Mesothelial cell of epicardium (in vitro differentiated cells): ENCODE measurements around the gene PSMD13. TPM values are rescaled to one million over a fixed set of nuclear protein-coding genes. Genes with fewer than 3 reads are reported as not detected.
A peak's percentile ranks its signal among the peaks of the same experiment; 100 is the strongest.

Experiments used
- DNase-seq, 2 experiments: peaks; one replicate each; pipeline ENCODE4 v3.0.0; 2021; ENCODE audit warnings: low spot score in 2 of 2; ENCODE audit not compliant: unreplicated experiment in 2 of 2
- H3K27ac Mint-ChIP-seq: 2 replicates; pipeline ENCODE4 v1.8.0; 2021; ENCODE audit warnings: mixed read lengths
- H3K27me3 Mint-ChIP-seq: 2 replicates; pipeline ENCODE4 v1.8.0; 2021; ENCODE audit warnings: low read depth, mixed read lengths
- H3K36me3 Mint-ChIP-seq: 2 replicates; pipeline ENCODE4 v1.8.0; 2021; ENCODE audit warnings: mixed read lengths
- H3K4me1 Mint-ChIP-seq: 2 replicates; pipeline ENCODE4 v1.8.0; 2021; ENCODE audit warnings: mixed read lengths
- H3K4me3 Mint-ChIP-seq: 2 replicates; pipeline ENCODE4 v1.8.0; 2021; ENCODE audit warnings: mild to moderate bottlenecking, moderate library complexity, mixed read lengths
- H3K9me3 Mint-ChIP-seq: 2 replicates; pipeline ENCODE4 v1.8.0; 2021; ENCODE audit warnings: mixed read lengths
- CTCF ChIP-seq: fragments of 200-600 bp; sonication (generic); IDR thresholded peaks from one replicate; pipeline ENCODE4 v1.5.0; 2021; ENCODE audit warnings: antibody characterized with exemption; ENCODE audit not compliant: unreplicated experiment
- total RNA-seq: library from RNA; stranded (reverse); gene quantifications from 3 replicates; pipeline ENCODE4 v1.2.1, GENCODE V29; 2021

Gene PSMD13
- total RNA-seq, 1 donor from 2014 or later: 96.2 TPM

- no peak for TF ChIP-seq CTCF
- Mint-ChIP-seq H3K4me1 (no peaks in the 10 kb centered on the region), H3K36me3 (peaks cover 16% of the 10 kb centered on the region), H3K4me3 (no peak overlapping the region), H3K27me3 (no peaks in the 10 kb centered on the region), H3K27ac (no peak overlapping the region), H3K9me3 (no peaks in the 10 kb centered on the region)
- DNase-seq: no peak
Observed at GRCh38 chr11:221539-221938, 15.2 kb upstream of the PSMD13 start.

- Mint-ChIP-seq H3K4me3 (no peak overlapping the region), H3K27me3 (no peaks in the 10 kb centered on the region), H3K27ac (no peak overlapping the region), H3K36me3 (peaks cover 16% of the 10 kb centered on the region), H3K4me1 (no peaks in the 10 kb centered on the region), H3K9me3 (no peaks in the 10 kb centered on the region)
- DNase-seq: no peak
- no peak for TF ChIP-seq CTCF
Observed at GRCh38 chr11:221998-222789, 14.6 kb upstream of the PSMD13 start.

GRCh38 chr11:223026-223789 lies 13.6 kb upstream of the PSMD13 start:
- no peak overlapping the region for H3K4me3 Mint-ChIP-seq
- H3K9me3 Mint-ChIP-seq: no peaks in the 10 kb centered on the region
- H3K27ac Mint-ChIP-seq: peak overlapping the region; percentile 27
- DNase-seq: no peak
- TF ChIP-seq CTCF: no peak
- H3K36me3 Mint-ChIP-seq: peaks cover 16% of the 10 kb centered on the region
- H3K27me3 Mint-ChIP-seq: no peaks in the 10 kb centered on the region
- H3K4me1 Mint-ChIP-seq: no peaks in the 10 kb centered on the region

GRCh38 chr11:223884-224283 lies 12.9 kb upstream of the PSMD13 start:
- H3K4me3 Mint-ChIP-seq: no peak overlapping the region
- no peaks in the 10 kb centered on the region for H3K4me1 Mint-ChIP-seq
- no peak for DNase-seq
- H3K36me3 Mint-ChIP-seq: peaks cover 19% of the 10 kb centered on the region
- TF ChIP-seq CTCF: no peak
- no peaks in the 10 kb centered on the region for H3K27me3 Mint-ChIP-seq
- H3K27ac Mint-ChIP-seq: no peak overlapping the region
- no peaks in the 10 kb centered on the region for H3K9me3 Mint-ChIP-seq

- no peaks in the 10 kb centered on the region for H3K27me3 Mint-ChIP-seq
- peaks cover 17% of the 10 kb centered on the region for H3K36me3 Mint-ChIP-seq
- H3K27ac Mint-ChIP-seq: no peak overlapping the region
- no peak overlapping the region for H3K4me3 Mint-ChIP-seq
- no peak for DNase-seq
- no peaks in the 10 kb centered on the region for H3K9me3 Mint-ChIP-seq
- no peaks in the 10 kb centered on the region for H3K4me1 Mint-ChIP-seq
- no peak for TF ChIP-seq CTCF
Observed at GRCh38 chr11:224424-224823, 12.4 kb upstream of the PSMD13 start.
